ENCODE results near the gene PLA2G4E.

- TF ChIP-seq, protein P1, sequence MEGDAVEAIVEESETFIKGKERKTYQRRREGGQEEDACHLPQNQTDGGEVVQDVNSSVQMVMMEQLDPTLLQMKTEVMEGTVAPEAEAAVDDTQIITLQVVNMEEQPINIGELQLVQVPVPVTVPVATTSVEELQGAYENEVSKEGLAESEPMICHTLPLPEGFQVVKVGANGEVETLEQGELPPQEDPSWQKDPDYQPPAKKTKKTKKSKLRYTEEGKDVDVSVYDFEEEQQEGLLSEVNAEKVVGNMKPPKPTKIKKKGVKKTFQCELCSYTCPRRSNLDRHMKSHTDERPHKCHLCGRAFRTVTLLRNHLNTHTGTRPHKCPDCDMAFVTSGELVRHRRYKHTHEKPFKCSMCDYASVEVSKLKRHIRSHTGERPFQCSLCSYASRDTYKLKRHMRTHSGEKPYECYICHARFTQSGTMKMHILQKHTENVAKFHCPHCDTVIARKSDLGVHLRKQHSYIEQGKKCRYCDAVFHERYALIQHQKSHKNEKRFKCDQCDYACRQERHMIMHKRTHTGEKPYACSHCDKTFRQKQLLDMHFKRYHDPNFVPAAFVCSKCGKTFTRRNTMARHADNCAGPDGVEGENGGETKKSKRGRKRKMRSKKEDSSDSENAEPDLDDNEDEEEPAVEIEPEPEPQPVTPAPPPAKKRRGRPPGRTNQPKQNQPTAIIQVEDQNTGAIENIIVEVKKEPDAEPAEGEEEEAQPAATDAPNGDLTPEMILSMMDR (IDR thresholded peaks at IDR 0.05): no peak
- TF ChIP-seq EP300 (IDR thresholded peaks at IDR 0.05) (no peak), CEBPB (IDR thresholded peaks at IDR 0.05) (no peak), SREBF2 (IDR thresholded peaks at IDR 0.05) (no peak), BHLHE40 (IDR thresholded peaks at IDR 0.05; ENCODE audit: low read depth, low read length) (no peak), POLR2A (IDR thresholded peaks at IDR 0.05; ENCODE audit: low read length) (no peak), MYC (IDR thresholded peaks at IDR 0.05; ENCODE audit: borderline replicate concordance, low read length) (no peak), EHF (CRISPR knock-in tag; IDR thresholded peaks at IDR 0.05) (no peak), KDM1A (IDR thresholded peaks at IDR 0.05; ENCODE audit: low read depth) (no peak)
- TF ChIP-seq, protein P2, sequence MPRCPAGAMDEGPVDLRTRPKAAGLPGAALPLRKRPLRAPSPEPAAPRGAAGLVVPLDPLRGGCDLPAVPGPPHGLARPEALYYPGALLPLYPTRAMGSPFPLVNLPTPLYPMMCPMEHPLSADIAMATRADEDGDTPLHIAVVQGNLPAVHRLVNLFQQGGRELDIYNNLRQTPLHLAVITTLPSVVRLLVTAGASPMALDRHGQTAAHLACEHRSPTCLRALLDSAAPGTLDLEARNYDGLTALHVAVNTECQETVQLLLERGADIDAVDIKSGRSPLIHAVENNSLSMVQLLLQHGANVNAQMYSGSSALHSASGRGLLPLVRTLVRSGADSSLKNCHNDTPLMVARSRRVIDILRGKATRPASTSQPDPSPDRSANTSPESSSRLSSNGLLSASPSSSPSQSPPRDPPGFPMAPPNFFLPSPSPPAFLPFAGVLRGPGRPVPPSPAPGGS (IDR thresholded peaks at IDR 0.05): no peak
- TF ChIP-seq, protein P3, sequence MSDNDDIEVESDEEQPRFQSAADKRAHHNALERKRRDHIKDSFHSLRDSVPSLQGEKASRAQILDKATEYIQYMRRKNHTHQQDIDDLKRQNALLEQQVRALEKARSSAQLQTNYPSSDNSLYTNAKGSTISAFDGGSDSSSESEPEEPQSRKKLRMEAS (IDR thresholded peaks at IDR 0.05): no peak
- TF ChIP-seq, protein P4, sequence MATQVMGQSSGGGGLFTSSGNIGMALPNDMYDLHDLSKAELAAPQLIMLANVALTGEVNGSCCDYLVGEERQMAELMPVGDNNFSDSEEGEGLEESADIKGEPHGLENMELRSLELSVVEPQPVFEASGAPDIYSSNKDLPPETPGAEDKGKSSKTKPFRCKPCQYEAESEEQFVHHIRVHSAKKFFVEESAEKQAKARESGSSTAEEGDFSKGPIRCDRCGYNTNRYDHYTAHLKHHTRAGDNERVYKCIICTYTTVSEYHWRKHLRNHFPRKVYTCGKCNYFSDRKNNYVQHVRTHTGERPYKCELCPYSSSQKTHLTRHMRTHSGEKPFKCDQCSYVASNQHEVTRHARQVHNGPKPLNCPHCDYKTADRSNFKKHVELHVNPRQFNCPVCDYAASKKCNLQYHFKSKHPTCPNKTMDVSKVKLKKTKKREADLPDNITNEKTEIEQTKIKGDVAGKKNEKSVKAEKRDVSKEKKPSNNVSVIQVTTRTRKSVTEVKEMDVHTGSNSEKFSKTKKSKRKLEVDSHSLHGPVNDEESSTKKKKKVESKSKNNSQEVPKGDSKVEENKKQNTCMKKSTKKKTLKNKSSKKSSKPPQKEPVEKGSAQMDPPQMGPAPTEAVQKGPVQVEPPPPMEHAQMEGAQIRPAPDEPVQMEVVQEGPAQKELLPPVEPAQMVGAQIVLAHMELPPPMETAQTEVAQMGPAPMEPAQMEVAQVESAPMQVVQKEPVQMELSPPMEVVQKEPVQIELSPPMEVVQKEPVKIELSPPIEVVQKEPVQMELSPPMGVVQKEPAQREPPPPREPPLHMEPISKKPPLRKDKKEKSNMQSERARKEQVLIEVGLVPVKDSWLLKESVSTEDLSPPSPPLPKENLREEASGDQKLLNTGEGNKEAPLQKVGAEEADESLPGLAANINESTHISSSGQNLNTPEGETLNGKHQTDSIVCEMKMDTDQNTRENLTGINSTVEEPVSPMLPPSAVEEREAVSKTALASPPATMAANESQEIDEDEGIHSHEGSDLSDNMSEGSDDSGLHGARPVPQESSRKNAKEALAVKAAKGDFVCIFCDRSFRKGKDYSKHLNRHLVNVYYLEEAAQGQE (IDR thresholded peaks at IDR 0.05): no peak
Measured at GRCh38 chr15:41951571-41951970, 69.3 kb downstream of the PLA2G4E start.
